ENCODE results near the gene RTN4.

DNA sequence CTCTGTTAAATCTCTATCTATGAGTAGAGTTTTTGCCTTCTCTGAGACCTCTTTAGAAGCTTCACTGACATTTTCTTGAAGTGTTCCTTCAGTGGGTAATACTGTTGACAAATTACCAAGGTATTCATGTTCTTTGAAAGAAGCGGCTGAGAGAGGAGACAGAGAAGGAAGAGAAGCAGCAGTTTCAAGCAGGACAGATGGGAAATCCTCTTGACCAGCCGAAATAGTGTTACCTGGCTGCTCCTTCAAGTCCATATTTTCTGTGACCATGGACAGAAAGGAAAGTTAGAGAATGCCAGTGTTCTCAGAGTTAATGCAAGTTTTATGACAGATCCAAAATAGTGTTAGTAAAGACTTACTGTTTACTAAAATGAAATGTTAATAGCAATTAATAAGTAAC lies 23.0 kb downstream of the RTN4 start:
- TF ChIP-seq POU2F2 (IDR thresholded peaks at IDR 0.05; ENCODE audit: low read depth, low read length) (no peak), POLR2AphosphoS5 (IDR thresholded peaks at IDR 0.05; ENCODE audit: low read depth, low read length) (no peak), POLR2A (IDR thresholded peaks at IDR 0.05; ENCODE audit: low read depth, low read length) (no peak)

Data from GM12891 (cell line).